H1 (cell line): Measurements from ENCODE around the gene GSE1. TPM values are rescaled to one million over a fixed set of nuclear protein-coding genes. Genes with fewer than 3 reads are reported as not detected.

Experiments used
- CTCF ChIA-PET: fragments of 300-600 bp; sonication (Branson Sonifier 250); formaldehyde crosslinking; loops from one replicate; lab custom pipeline; 2021; ENCODE audit not compliant: partially characterized antibody; lab: Charles Lee
- POLR2A ChIA-PET: fragments of 300-600 bp; sonication (Branson Sonifier 250); formaldehyde crosslinking; loops from one replicate; lab custom pipeline; 2021; ENCODE audit warnings: inconsistent platforms; ENCODE audit not compliant: partially characterized antibody; lab: Charles Lee
- DNase-seq, 2 experiments: peaks; one replicate each; pipeline versions ENCODE4 v3.0.0 to v3.0.0-alpha.2; 2010 to 2022; ENCODE audit warnings: low spot score in 2 of 2, low read depth in 1 of 2, mixed read lengths in 1 of 2
- FAIRE-seq: peaks from 2 replicates; lab custom pipeline; 2011; peaks lifted over from hg19 to GRCh38; lab: Jason Lieb, UNC
- H2AFZ ChIP-seq: 2 replicates; pipeline ENCODE4 v1.8.1; 2012; ENCODE audit warnings: low read length, inconsistent platforms
- H2AK5ac ChIP-seq: 2 replicates; pipeline ENCODE4 v1.6.1; 2013; ENCODE audit warnings: low read depth, low read length
- H2BK120ac ChIP-seq: replicated peaks from 2 replicates; pipeline ENCODE3; 2013; ENCODE audit warnings: low read depth, low read length, inconsistent platforms
- H2BK12ac ChIP-seq: 2 replicates; pipeline ENCODE4 v1.6.1; 2013; ENCODE audit warnings: low read depth, low read length
- H2BK15ac ChIP-seq: 2 replicates; pipeline ENCODE4 v1.6.1; 2013; ENCODE audit warnings: low read length
- H2BK20ac ChIP-seq: 2 replicates; pipeline ENCODE4 v1.6.1; 2013; ENCODE audit warnings: low read length
- H2BK5ac ChIP-seq: 2 replicates; pipeline ENCODE4 v1.6.1; 2013; ENCODE audit warnings: low read depth, low read length
- H3K14ac ChIP-seq: 2 replicates; pipeline ENCODE4 v1.6.1; 2013; ENCODE audit warnings: inconsistent platforms; ENCODE audit not compliant: insufficient read length
- H3K18ac ChIP-seq: 2 replicates; pipeline ENCODE4 v1.6.1; 2013; ENCODE audit warnings: low read length; ENCODE audit errors: extremely low read depth
- H3K23ac ChIP-seq: 2 replicates; pipeline ENCODE4 v1.6.1; 2013; ENCODE audit warnings: inconsistent platforms; ENCODE audit not compliant: insufficient read length
- H3K23me2 ChIP-seq: 2 replicates; pipeline ENCODE4 v1.6.1; 2013; ENCODE audit warnings: low read depth, low read length
- H3K27ac ChIP-seq: 2 replicates; pipeline ENCODE4 v1.6.1; 2011; ENCODE audit warnings: low read depth, low read length, inconsistent platforms
- H3K27me3 ChIP-seq, 4 experiments: replicated peaks in 1 of 4; 1 replicate in 1 of 4; 2 replicates in 3 of 4; pipeline versions ENCODE4 v1.6.1 to v1.8.1; 2011 to 2013; ENCODE audit warnings: low read length in 3 of 4, mild to moderate bottlenecking in 3 of 4, inconsistent platforms in 2 of 4, mixed read lengths in 2 of 4, moderate library complexity in 1 of 4; ENCODE audit not compliant: control insufficient read depth in 3 of 4, insufficient read depth in 3 of 4; ENCODE audit errors: extremely low read depth in 1 of 4
- H3K36me3 ChIP-seq, 4 experiments: 2 replicates each; pipeline versions ENCODE4 v1.6.1 to v1.8.1; 2011 to 2013; ENCODE audit warnings: mild to moderate bottlenecking in 4 of 4, low read length in 3 of 4, moderate library complexity in 2 of 4, control low read depth in 1 of 4, inconsistent platforms in 1 of 4; ENCODE audit not compliant: insufficient read depth in 4 of 4, control insufficient read depth in 2 of 4
- H3K4ac ChIP-seq: replicated peaks from 2 replicates; pipeline ENCODE3; 2013; ENCODE audit warnings: low read length, low read depth, mixed read lengths, inconsistent platforms; ENCODE audit not compliant: insufficient read length
- H3K4me1 ChIP-seq, 4 experiments: replicated peaks in 1 of 4; 1 replicate in 1 of 4; 2 replicates in 3 of 4; pipeline versions ENCODE4 v1.6.1 to v1.8.1; 2011 to 2013; ENCODE audit warnings: low read length in 3 of 4, inconsistent platforms in 2 of 4, mixed read lengths in 1 of 4; ENCODE audit not compliant: insufficient read depth in 4 of 4, control insufficient read depth in 3 of 4
- H3K4me2 ChIP-seq, 2 experiments: 2 replicates each; pipeline versions ENCODE4 v1.6.1 to v1.8.1; 2011 to 2013; ENCODE audit warnings: low read depth in 2 of 2, low read length in 2 of 2, control low read depth in 1 of 2, inconsistent platforms in 1 of 2, mild to moderate bottlenecking in 1 of 2; ENCODE audit not compliant: insufficient read depth in 1 of 2
- H3K4me3 ChIP-seq, 4 experiments: fragments of 200-600, 300-600 bp in 1 of 4; sonication (generic), shearing (Covaris generic), sonication (Bioruptor Twin) in 1 of 4; 2 replicates each; pipeline versions ENCODE4 v1.5.1 to v1.8.1; 2011 to 2016; ENCODE audit warnings: low read length in 4 of 4, low read depth in 3 of 4, control low read depth in 2 of 4, inconsistent platforms in 2 of 4, mild to moderate bottlenecking in 2 of 4, mixed read lengths in 1 of 4, moderate library complexity in 1 of 4; ENCODE audit not compliant: insufficient read depth in 2 of 4; ENCODE audit errors: extremely low read depth in 1 of 4
- H3K56ac ChIP-seq: replicated peaks from 2 replicates; pipeline ENCODE3; 2013; ENCODE audit warnings: low read depth, mild to moderate bottlenecking, mixed read lengths, low read length, inconsistent platforms; ENCODE audit not compliant: insufficient read length
- H3K79me1 ChIP-seq: 2 replicates; pipeline ENCODE4 v1.6.1; 2013; ENCODE audit warnings: low read depth, low read length, control low read depth
- H3K79me2 ChIP-seq, 2 experiments: 2 replicates each; pipeline versions ENCODE4 v1.6.1 to v1.8.1; 2012 to 2013; ENCODE audit warnings: low read length in 2 of 2, mild to moderate bottlenecking in 2 of 2, inconsistent platforms in 1 of 2; ENCODE audit not compliant: insufficient read depth in 2 of 2, control insufficient read depth in 1 of 2
- H3K9ac ChIP-seq, 4 experiments: replicated peaks in 1 of 4; 1 replicate in 1 of 4; 2 replicates in 3 of 4; pipeline versions ENCODE4 v1.6.1 to v1.8.1; 2011 to 2013; ENCODE audit warnings: low read depth in 3 of 4, low read length in 3 of 4, control low read depth in 2 of 4, mild to moderate bottlenecking in 2 of 4, moderate library complexity in 2 of 4, inconsistent platforms in 1 of 4; ENCODE audit errors: extremely low read depth in 1 of 4
- H3K9me3 ChIP-seq, 2 experiments: 2 replicates each; pipeline versions ENCODE4 v1.6.1 to v1.8.1; 2012 to 2013; ENCODE audit warnings: mild to moderate bottlenecking in 2 of 2, moderate library complexity in 2 of 2, control low read depth in 1 of 2, inconsistent platforms in 1 of 2, low read depth in 1 of 2, low read length in 1 of 2, mixed read lengths in 1 of 2; ENCODE audit not compliant: insufficient read depth in 2 of 2
- H4K20me1 ChIP-seq, 2 experiments: replicated peaks in 1 of 2; 2 replicates each; pipeline versions ENCODE3 to v1.8.1; 2011 to 2013; ENCODE audit warnings: inconsistent platforms in 2 of 2, low read length in 2 of 2, mild to moderate bottlenecking in 1 of 2; ENCODE audit not compliant: insufficient read depth in 2 of 2, control insufficient read depth in 1 of 2
- H4K5ac ChIP-seq: 2 replicates; pipeline ENCODE4 v1.6.1; 2013; ENCODE audit warnings: low read length, low read depth, mixed read lengths, inconsistent platforms; ENCODE audit not compliant: insufficient read length
- H4K8ac ChIP-seq: 2 replicates; pipeline ENCODE4 v1.8.0; 2013; ENCODE audit warnings: mild to moderate bottlenecking, moderate library complexity, low read length, inconsistent platforms; ENCODE audit not compliant: insufficient read depth; ENCODE audit errors: extremely low read depth
- H4K91ac ChIP-seq: replicated peaks from 2 replicates; pipeline ENCODE3; 2013; ENCODE audit warnings: low read length, mixed read lengths, inconsistent platforms; ENCODE audit not compliant: insufficient read length
- E2F6 ChIP-seq: IDR thresholded peaks from 2 replicates; pipeline ENCODE4 v1.6.1; 2012; ENCODE audit warnings: inconsistent platforms
- EP300 ChIP-seq, 2 experiments: IDR thresholded peaks; 1 replicate in 1 of 2; 2 replicates in 1 of 2; pipeline ENCODE4 v1.6.1; 2011 to 2012; ENCODE audit warnings: low read depth in 2 of 2, low read length in 2 of 2, mild to moderate bottlenecking in 2 of 2, borderline replicate concordance in 1 of 2, inconsistent platforms in 1 of 2, moderate library complexity in 1 of 2
- JUND ChIP-seq: IDR thresholded peaks from 2 replicates; pipeline ENCODE4 v1.6.1; 2011; ENCODE audit warnings: mild to moderate bottlenecking, improper control_type of control experiment, low read length
- RAD21 ChIP-seq, 2 experiments: IDR thresholded peaks in 1 of 2; conservative IDR thresholded peaks in 1 of 2; 2 replicates each; pipeline ENCODE4 v1.6.1; 2011; ENCODE audit warnings: low read depth in 2 of 2, low read length in 2 of 2, improper control_type of control experiment in 1 of 2, inconsistent platforms in 1 of 2, mild to moderate bottlenecking in 1 of 2, moderate library complexity in 1 of 2
- SUZ12 ChIP-seq: fragments of 200-600 bp; sonication (generic); IDR thresholded peaks from 2 replicates; pipeline ENCODE4 v1.6.1; 2012; ENCODE audit warnings: mild to moderate bottlenecking, inconsistent platforms, low read length, moderate library complexity, mixed read lengths
- TAF1 ChIP-seq: IDR thresholded peaks from 2 replicates; pipeline ENCODE4 v1.6.1; 2011; ENCODE audit warnings: mild to moderate bottlenecking, low read depth, low read length
- WGBS, 2 experiments: shearing (Covaris generic) in 1 of 2; methylation state at CpG; one replicate each; pipeline versions ENCODE4 v1.1.6 to v1.1.7; 2013 to 2015; ENCODE audit warnings: low lambda C conversion rate in 2 of 2, mixed read lengths in 2 of 2, inconsistent platforms in 1 of 2, low coverage in 1 of 2, missing lambda C conversion rate in 1 of 2; ENCODE audit not compliant: insufficient replicate concordance in 2 of 2, insufficient coverage in 1 of 2, insufficient read length in 1 of 2; ENCODE audit errors: extremely low coverage in 1 of 2, missing lambda C conversion rate in 1 of 2; 5-methylcytosine and 5-hydroxymethylcytosine counted together
- polyA plus RNA-seq, 7 experiments: library from polyadenylated mRNA; depleted of rRNA in 3 of 7; stranded (reverse) in 5 of 7; unstranded in 2 of 7; fragments of >200 nt in 5 of 7; fragments of 200-250 nt in 2 of 7; gene quantifications; 1 replicate in 5 of 7; 2 replicates in 1 of 7; 4 replicates in 1 of 7; pipeline versions ENCODE4 v1.2.1 to v1.2.3, GENCODE V29; 2011 to 2013; ENCODE audit warnings: missing spikeins in 2 of 7, mixed read lengths in 2 of 7
- total RNA-seq: library from RNA; stranded (reverse); fragmentation: NEBNext Ultra II Directional; extraction: Animal tissue kit (Norgen Biotek cat#: 25700); gene quantifications from 2 replicates; pipeline ENCODE4 v1.2.1, GENCODE V29; 2021

The GSE1 gene
- total and polyA plus RNA-seq, 2 of the 8 experiments (the other 6 are each of a cell fraction or from before 2014, with no cell fraction given), result 26.0 to 65.6 TPM

- no peak overlapping the region for H3K4ac ChIP-seq
- no peaks in the 10 kb centered on the region for H3K9me3 ChIP-seq
- peaks cover 32 to 57% of the 10 kb centered on the region in 2 experiments for H4K20me1 ChIP-seq
- H3K56ac ChIP-seq, result no peak overlapping the region
- H3K23ac ChIP-seq, result no peak overlapping the region
- no peak overlapping the region for H4K91ac ChIP-seq
- H2BK20ac ChIP-seq, result no peak overlapping the region
- H3K9ac ChIP-seq, result no peak overlapping the region
- peaks cover 21% of the 10 kb centered on the region for H3K79me1 ChIP-seq
- H2BK5ac ChIP-seq, result no peak overlapping the region
- no peaks in the 10 kb centered on the region for H3K27me3 ChIP-seq
- H3K27ac ChIP-seq, result no peak overlapping the region
- no peak overlapping the region for H2BK12ac ChIP-seq
- H2BK120ac ChIP-seq, result no peak overlapping the region
- no peak overlapping the region for H3K18ac ChIP-seq
- peaks cover 0 to 12% (median 3%) of the 10 kb centered on the region in 4 experiments; a peak in 5 of 8 replicates for H3K36me3 ChIP-seq
- DNase-seq, result no peak
- H4K5ac ChIP-seq, result no peak overlapping the region
- no peak overlapping the region for H2BK15ac ChIP-seq
- peaks cover 0 to 5% (median 0%) of the 10 kb centered on the region in 4 experiments; a peak in 4 of 7 replicates for H3K4me1 ChIP-seq
- no peak overlapping the region for H2AK5ac ChIP-seq
- no peak overlapping the region for H2AFZ ChIP-seq
- no peak overlapping the region for H3K4me3 ChIP-seq
- H3K4me2 ChIP-seq, result no peak overlapping the region
- WGBS, 2 experiments, result 96% methylated on average over 6 of the region's 8 CpGs; no CpG with 5 or more reads in 1 of the 2 experiments
- ChIA-PET CTCF (interaction anchor here (1.0 to 2.9 kb wide), 7 partner anchors 8 to 228 kb away, joined by 3 to 10 read pairs (median 6); no protein-coding TSS in a partner anchor), POLR2A (interaction anchor here (1.1 kb wide), 1 partner anchor 19 kb away, joined by 3 read pairs; no protein-coding TSS in a partner anchor)
- H3K14ac ChIP-seq, result no peak overlapping the region
- no peak for TF ChIP-seq SUZ12
- TF ChIP-seq JUND, result no peak
- no peak for TF ChIP-seq E2F6
- no peak for TF ChIP-seq TAF1
- TF ChIP-seq RAD21 (IDR thresholded peaks at IDR 0.05 in 1 of 2, conservative IDR thresholded peaks at IDR 0.05 in 1 of 2; ENCODE audit: low read depth in 2 of 2, low read length in 2 of 2), result no peak
- no peak for TF ChIP-seq EP300 (IDR thresholded peaks at IDR 0.05; ENCODE audit: borderline replicate concordance in 1 of 2, low read depth in 2 of 2, low read length in 2 of 2)
- no peak overlapping the region for H4K8ac ChIP-seq
- FAIRE-seq, result no peak
- H3K79me2 ChIP-seq, result peaks cover 0 to 77% of the 10 kb centered on the region in 2 experiments; a peak in 3 of 4 replicates
- no peaks in the 10 kb centered on the region for H3K23me2 ChIP-seq
These were observed 30.5 kb downstream of the GSE1 start for GRCh38 chr16:85643631-85644030.
